Brain microvascular endothelial cell (primary cell): ENCODE measurements around the gene ALKBH8.

Source experiments
- DNase-seq: peaks from one replicate; pipeline ENCODE4 v3.0.0-alpha.2; 2020
- H3K27ac ChIP-seq: fragments of 250-450 bp; sonication (Bioruptor Pico); 2 replicates; pipeline ENCODE4 v1.5.1; 2020; ENCODE audit warnings: mild to moderate bottlenecking, moderate library complexity
- H3K27me3 ChIP-seq: fragments of 250-450 bp; sonication (Bioruptor Pico); replicated peaks from 2 replicates; pipeline ENCODE4 v1.5.1; 2020; ENCODE audit warnings: mild to moderate bottlenecking
- H3K36me3 ChIP-seq: fragments of 250-450 bp; sonication (Bioruptor Pico); replicated peaks from 2 replicates; pipeline ENCODE4 v1.5.1; 2020; ENCODE audit warnings: mild to moderate bottlenecking
- H3K4me3 ChIP-seq: 2 replicates; pipeline ENCODE4 v1.5.1; 2011; ENCODE audit warnings: low read depth, mild to moderate bottlenecking, control low read depth, low read length, moderate library complexity
- in situ Hi-C: cut with HindIII; loops from 2 replicates; pipeline ENCODE4 v1.10.0; 2017; ENCODE audit warnings: low sequenced_read_pairs, low pct_ligation_motif_present
- TF ChIP-seq, protein P1 (sequence below): IDR thresholded peaks from 2 replicates; pipeline ENCODE4 v1.5.1; 2011; ENCODE audit warnings: low read depth, mild to moderate bottlenecking, moderate library complexity, low read length, control low read depth, inconsistent platforms; ENCODE audit errors: missing control alignments

The ALKBH8 gene

DNA sequence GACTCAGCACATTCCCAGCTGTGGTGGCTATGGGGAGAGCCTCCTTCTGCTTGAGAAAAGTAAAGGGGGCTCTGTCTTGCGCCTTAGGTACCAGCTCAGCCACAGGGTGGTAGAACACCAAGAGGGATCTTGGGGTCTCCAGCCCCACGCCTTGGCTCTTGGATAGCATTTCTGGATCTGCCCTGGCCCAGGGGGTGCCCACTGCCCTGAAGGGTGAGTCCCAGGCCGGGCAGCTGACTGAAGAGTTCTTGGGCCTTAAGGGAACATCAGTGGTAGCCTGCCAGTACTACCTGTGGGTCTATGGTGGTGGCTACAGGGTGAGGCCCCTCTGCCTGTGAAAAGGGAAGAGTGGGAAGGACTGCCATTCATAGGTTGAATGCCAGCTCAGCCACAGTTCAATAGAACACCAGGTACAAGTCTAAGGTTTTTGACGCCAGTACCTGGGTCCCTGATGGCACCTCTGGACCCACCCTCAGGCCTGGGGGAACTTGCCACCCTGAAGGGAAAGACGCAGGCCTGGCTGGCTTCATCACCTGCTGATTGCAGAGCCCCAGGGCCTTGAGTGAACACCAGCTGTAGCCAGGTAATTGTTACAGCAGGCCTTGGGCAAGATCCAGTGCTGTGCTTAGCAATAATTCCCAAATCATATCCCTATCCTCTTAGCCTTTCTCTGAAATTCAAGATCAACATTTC is 111.8 kb downstream of the ALKBH8 start:
- in situ Hi-C loops: no loop called here
- peaks cover 10% of the 10 kb centered on the region for H3K36me3 ChIP-seq
- no peak for DNase-seq
- H3K27me3 ChIP-seq: no peaks in the 10 kb centered on the region
- H3K4me3 ChIP-seq: no peak overlapping the region
- H3K27ac ChIP-seq: no peak overlapping the region
- TF ChIP-seq, protein P1, sequence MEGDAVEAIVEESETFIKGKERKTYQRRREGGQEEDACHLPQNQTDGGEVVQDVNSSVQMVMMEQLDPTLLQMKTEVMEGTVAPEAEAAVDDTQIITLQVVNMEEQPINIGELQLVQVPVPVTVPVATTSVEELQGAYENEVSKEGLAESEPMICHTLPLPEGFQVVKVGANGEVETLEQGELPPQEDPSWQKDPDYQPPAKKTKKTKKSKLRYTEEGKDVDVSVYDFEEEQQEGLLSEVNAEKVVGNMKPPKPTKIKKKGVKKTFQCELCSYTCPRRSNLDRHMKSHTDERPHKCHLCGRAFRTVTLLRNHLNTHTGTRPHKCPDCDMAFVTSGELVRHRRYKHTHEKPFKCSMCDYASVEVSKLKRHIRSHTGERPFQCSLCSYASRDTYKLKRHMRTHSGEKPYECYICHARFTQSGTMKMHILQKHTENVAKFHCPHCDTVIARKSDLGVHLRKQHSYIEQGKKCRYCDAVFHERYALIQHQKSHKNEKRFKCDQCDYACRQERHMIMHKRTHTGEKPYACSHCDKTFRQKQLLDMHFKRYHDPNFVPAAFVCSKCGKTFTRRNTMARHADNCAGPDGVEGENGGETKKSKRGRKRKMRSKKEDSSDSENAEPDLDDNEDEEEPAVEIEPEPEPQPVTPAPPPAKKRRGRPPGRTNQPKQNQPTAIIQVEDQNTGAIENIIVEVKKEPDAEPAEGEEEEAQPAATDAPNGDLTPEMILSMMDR: no peak
